Dermis blood vessel endothelial cell (primary cell): Measurements from ENCODE around the gene ALDH1A3. TPM values are rescaled to one million over a fixed set of nuclear protein-coding genes. Genes with fewer than 3 reads are reported as not detected.

Experiments used
- DNase-seq: peaks from one replicate; pipeline ENCODE4 v3.0.0; 2010
- total RNA-seq: library from RNA; depleted of rRNA; stranded (reverse); fragments of >200 nt; gene quantifications from 2 replicates; pipeline ENCODE4 v1.2.3, GENCODE V29; 2014

ALDH1A3 gene
- total RNA-seq, 1 donor from 2014 or later: 51.2 TPM

GRCh38 chr15:100902436-100903167 is 23.0 kb downstream of the ALDH1A3 start:
- peak; percentile 98 for DNase-seq

- DNase-seq: peak; percentile 54
Measured at GRCh38 chr15:100903168-100903554, 23.5 kb downstream of the ALDH1A3 start.

GRCh38 chr15:100905850-100906249 is 26.2 kb downstream of the ALDH1A3 start:
- no peak for DNase-seq

- no peak for DNase-seq
Measured at GRCh38 chr15:100908466-100908865, 28.8 kb downstream of the ALDH1A3 start.

GRCh38 chr15:100909565-100909964 is 29.9 kb downstream of the ALDH1A3 start:
- DNase-seq: no peak

- DNase-seq: peak; percentile 38
Measured at GRCh38 chr15:100909989-100910955, 30.6 kb downstream of the ALDH1A3 start.

- DNase-seq: no peak
Measured at GRCh38 chr15:100911086-100911485, 31.5 kb downstream of the ALDH1A3 start.

- DNase-seq: no peak
Measured at GRCh38 chr15:100913961-100914360, 34.3 kb downstream of the ALDH1A3 start.

GRCh38 chr15:100914876-100915275 is 35.2 kb downstream of the ALDH1A3 start:
- no peak for DNase-seq

- peak; percentile 89 for DNase-seq
Measured at GRCh38 chr15:100918034-100918689, 38.5 kb downstream of the ALDH1A3 start.

GRCh38 chr15:100918690-100919480 is 39.3 kb downstream of the ALDH1A3 start, which contains the start of gene LRRK1:
Gene LRRK1 (plus strand): TSS chr15:100919357. CDS start chr15:100924633, 5,276 bp downstream.
- DNase-seq: peak; percentile 61

GRCh38 chr15:100919481-100920405 is 40.1 kb downstream of the ALDH1A3 start:
- peak; percentile 41 for DNase-seq

- no peak for DNase-seq
Measured at GRCh38 chr15:100920516-100921135, 41.0 kb downstream of the ALDH1A3 start.

- DNase-seq: no peak
Measured at GRCh38 chr15:100922192-100923040, 42.8 kb downstream of the ALDH1A3 start.

- no peak for DNase-seq
Measured at GRCh38 chr15:100923076-100923475, 43.4 kb downstream of the ALDH1A3 start.

- no peak for DNase-seq
Measured at GRCh38 chr15:100923902-100924301, 44.3 kb downstream of the ALDH1A3 start.

- DNase-seq: no peak
Measured at GRCh38 chr15:100924436-100924835, 44.8 kb downstream of the ALDH1A3 start.

GRCh38 chr15:100925480-100925879 is 45.8 kb downstream of the ALDH1A3 start:
- DNase-seq: no peak

- no peak for DNase-seq
Measured at GRCh38 chr15:100926258-100926657, 46.6 kb downstream of the ALDH1A3 start.
